ENCODE measurements around the gene EIF4H. TPM values are rescaled to one million over a fixed set of nuclear protein-coding genes. Genes with fewer than 3 reads are reported as not detected.

EIF4H gene
- total RNA-seq, 1 experiment from 2014 or later: 445 TPM

- in situ Hi-C loops (cut with HindIII; ENCODE audit: low sequenced_read_pairs): no loop called here
- peak; percentile 31 for DNase-seq (ENCODE audit: low spot score)
Observed at GRCh38 chr7:74173074-74173473, 1.1 kb upstream of the EIF4H start.

- in situ Hi-C loops (cut with HindIII; ENCODE audit: low sequenced_read_pairs): no loop called here
- no peak for DNase-seq (ENCODE audit: low spot score)
Observed at GRCh38 chr7:74173491-74173865, 678 bp upstream of the EIF4H start.

- peak; percentile 29 for DNase-seq (ENCODE audit: low spot score)
- in situ Hi-C loops (cut with HindIII; ENCODE audit: low sequenced_read_pairs): no loop called here
Observed at GRCh38 chr7:74174606-74175082, 488 bp downstream of the EIF4H start.

- in situ Hi-C loops (cut with HindIII; ENCODE audit: low sequenced_read_pairs): no loop called here
- DNase-seq (ENCODE audit: low spot score): no peak
Observed at GRCh38 chr7:74175340-74175739, 1.2 kb downstream of the EIF4H start.

- no peak for DNase-seq (ENCODE audit: low spot score)
- in situ Hi-C loops (cut with HindIII; ENCODE audit: low sequenced_read_pairs): no loop called here
Observed at GRCh38 chr7:74176555-74176954, 2.4 kb downstream of the EIF4H start.

- in situ Hi-C loops (cut with HindIII; ENCODE audit: low sequenced_read_pairs): no loop called here
- no peak for DNase-seq (ENCODE audit: low spot score)
Observed at GRCh38 chr7:74178632-74179031, 4.5 kb downstream of the EIF4H start.

- in situ Hi-C loops (cut with HindIII; ENCODE audit: low sequenced_read_pairs): no loop called here
Observed at GRCh38 chr7:74179935-74180604, 5.9 kb downstream of the EIF4H start.

GRCh38 chr7:74180866-74181265 lies 6.7 kb downstream of the EIF4H start:
- no peak for DNase-seq (ENCODE audit: low spot score)
- in situ Hi-C loops (cut with HindIII; ENCODE audit: low sequenced_read_pairs): no loop called here

More at GRCh38 chr7:74179935-74180604, 5.9 kb downstream of the EIF4H start:
- no peak for DNase-seq (ENCODE audit: low spot score)

GRCh38 chr7:74181821-74182220 lies 7.7 kb downstream of the EIF4H start:
- in situ Hi-C loops (cut with HindIII; ENCODE audit: low sequenced_read_pairs): no loop called here

GRCh38 chr7:74182453-74183090 lies 8.4 kb downstream of the EIF4H start:
- in situ Hi-C loops (cut with HindIII; ENCODE audit: low sequenced_read_pairs): no loop called here
- peak; percentile 67 for DNase-seq (ENCODE audit: low spot score)

More at GRCh38 chr7:74181821-74182220, 7.7 kb downstream of the EIF4H start:
- no peak for DNase-seq (ENCODE audit: low spot score)

GRCh38 chr7:74183142-74183541 lies 9.0 kb downstream of the EIF4H start:
- in situ Hi-C loops (cut with HindIII; ENCODE audit: low sequenced_read_pairs): no loop called here

GRCh38 chr7:74183653-74184450 lies 9.7 kb downstream of the EIF4H start:
- in situ Hi-C loops (cut with HindIII; ENCODE audit: low sequenced_read_pairs): no loop called here
- peak; percentile 36 for DNase-seq (ENCODE audit: low spot score)

More at GRCh38 chr7:74183142-74183541, 9.0 kb downstream of the EIF4H start:
- peak; percentile 58 for DNase-seq (ENCODE audit: low spot score)

GRCh38 chr7:74185016-74185415 lies 10.9 kb downstream of the EIF4H start:
- no peak for DNase-seq (ENCODE audit: low spot score)
- in situ Hi-C loops (cut with HindIII; ENCODE audit: low sequenced_read_pairs): no loop called here

GRCh38 chr7:74185636-74186035 lies 11.5 kb downstream of the EIF4H start:
- no peak for DNase-seq (ENCODE audit: low spot score)
- in situ Hi-C loops (cut with HindIII; ENCODE audit: low sequenced_read_pairs): no loop called here

- DNase-seq (ENCODE audit: low spot score): no peak
- in situ Hi-C loops (cut with HindIII; ENCODE audit: low sequenced_read_pairs): no loop called here
Observed at GRCh38 chr7:74187915-74188675, 13.9 kb downstream of the EIF4H start.

GRCh38 chr7:74190259-74190658 lies 16.1 kb downstream of the EIF4H start:
- in situ Hi-C loops (cut with HindIII; ENCODE audit: low sequenced_read_pairs): no loop called here

GRCh38 chr7:74191231-74191630 lies 17.1 kb downstream of the EIF4H start:
- no peak for DNase-seq (ENCODE audit: low spot score)
- in situ Hi-C loops (cut with HindIII; ENCODE audit: low sequenced_read_pairs): no loop called here

More at GRCh38 chr7:74190259-74190658, 16.1 kb downstream of the EIF4H start:
- DNase-seq (ENCODE audit: low spot score): no peak

GRCh38 chr7:74193054-74193453 lies 18.9 kb downstream of the EIF4H start:
- in situ Hi-C loops (cut with HindIII; ENCODE audit: low sequenced_read_pairs): no loop called here
- DNase-seq (ENCODE audit: low spot score): no peak

GRCh38 chr7:74193913-74194312 lies 19.8 kb downstream of the EIF4H start:
- in situ Hi-C loops (cut with HindIII; ENCODE audit: low sequenced_read_pairs): no loop called here
- DNase-seq (ENCODE audit: low spot score): no peak
